ENCODE measurements around the gene SLC38A11.
A peak's percentile ranks its signal among the peaks of the same experiment; 100 is the strongest.
"Not testable (repeated sequence)": the region's sequence is repeated elsewhere in the genome, so short reads cannot be mapped to it uniquely, and the experiment has no call there.

The SLC38A11 gene, protein sequence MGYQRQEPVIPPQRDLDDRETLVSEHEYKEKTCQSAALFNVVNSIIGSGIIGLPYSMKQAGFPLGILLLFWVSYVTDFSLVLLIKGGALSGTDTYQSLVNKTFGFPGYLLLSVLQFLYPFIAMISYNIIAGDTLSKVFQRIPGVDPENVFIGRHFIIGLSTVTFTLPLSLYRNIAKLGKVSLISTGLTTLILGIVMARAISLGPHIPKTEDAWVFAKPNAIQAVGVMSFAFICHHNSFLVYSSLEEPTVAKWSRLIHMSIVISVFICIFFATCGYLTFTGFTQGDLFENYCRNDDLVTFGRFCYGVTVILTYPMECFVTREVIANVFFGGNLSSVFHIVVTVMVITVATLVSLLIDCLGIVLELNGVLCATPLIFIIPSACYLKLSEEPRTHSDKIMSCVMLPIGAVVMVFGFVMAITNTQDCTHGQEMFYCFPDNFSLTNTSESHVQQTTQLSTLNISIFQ

GRCh38 chr2:164954954-164955701 is at the start of gene SLC38A11:
Gene SLC38A11, minus strand, starts transcription at chr2:164955525. Its CDS starts 278 bp downstream, at chr2:164955247.
- Histone ChIP-seq H3K9ac (ENCODE audit: low read depth in 1 of 2, low read length in 2 of 2) (peak within 1 kb of the TSS in 1 of 2 donors; percentile 6), H3K36me3 (ENCODE audit: control insufficient read depth in 2 of 2, insufficient read depth in 2 of 2, low read length in 2 of 2) (no peaks in the 10 kb centered on the region), H3K4me3 (ENCODE audit: low read length in 2 of 2) (peak within 1 kb of the TSS; percentile 51 to 62), H3K4me1 (ENCODE audit: control insufficient read depth in 2 of 2, insufficient read depth in 2 of 2, low read length in 2 of 2) (peaks cover 0 to 3% of the 10 kb centered on the region in 2 donors), H3K27me3 (ENCODE audit: control insufficient read depth in 2 of 2, insufficient read depth in 2 of 2, low read length in 2 of 2) (peaks cover 0 to 3% of the 10 kb centered on the region in 2 donors), H3K9me3 (ENCODE audit: control insufficient read depth in 2 of 2, low read length in 2 of 2) (no peaks in the 10 kb centered on the region), H3K27ac (ENCODE audit: low read depth in 2 of 2, low read length in 2 of 2) (no peak within 1 kb of the TSS)

- Histone ChIP-seq H3K9ac (ENCODE audit: low read depth in 1 of 2, low read length in 2 of 2) (no peak overlapping the region), H3K27ac (ENCODE audit: low read depth in 2 of 2, low read length in 2 of 2) (no peak overlapping the region), H3K36me3 (ENCODE audit: control insufficient read depth in 2 of 2, insufficient read depth in 2 of 2, low read length in 2 of 2) (no peaks in the 10 kb centered on the region), H3K4me3 (ENCODE audit: low read length in 2 of 2) (no peak overlapping the region), H3K27me3 (ENCODE audit: control insufficient read depth in 2 of 2, insufficient read depth in 2 of 2, low read length in 2 of 2) (no peaks in the 10 kb centered on the region), H3K4me1 (ENCODE audit: control insufficient read depth in 2 of 2, insufficient read depth in 2 of 2, low read length in 2 of 2) (no peaks in the 10 kb centered on the region), H3K9me3 (ENCODE audit: control insufficient read depth in 2 of 2, low read length in 2 of 2) (no peaks in the 10 kb centered on the region)
Observed at GRCh38 chr2:165003443-165004130, 48.3 kb upstream of the SLC38A11 start.

GRCh38 chr2:165002638-165003037 is 47.3 kb upstream of the SLC38A11 start:
- H3K9me3 ChIP-seq (ENCODE audit: control insufficient read depth in 2 of 2, low read length in 2 of 2), result no peaks in the 10 kb centered on the region
- no peak overlapping the region for H3K9ac ChIP-seq (ENCODE audit: low read depth in 1 of 2, low read length in 2 of 2)
- no peaks in the 10 kb centered on the region for H3K4me1 ChIP-seq (ENCODE audit: control insufficient read depth in 2 of 2, insufficient read depth in 2 of 2, low read length in 2 of 2)
- no peak overlapping the region for H3K27ac ChIP-seq (ENCODE audit: low read depth in 2 of 2, low read length in 2 of 2)
- no peaks in the 10 kb centered on the region for H3K36me3 ChIP-seq (ENCODE audit: control insufficient read depth in 2 of 2, insufficient read depth in 2 of 2, low read length in 2 of 2)
- no peak overlapping the region for H3K4me3 ChIP-seq (ENCODE audit: low read length in 2 of 2)
- no peaks in the 10 kb centered on the region for H3K27me3 ChIP-seq (ENCODE audit: control insufficient read depth in 2 of 2, insufficient read depth in 2 of 2, low read length in 2 of 2)

DNA sequence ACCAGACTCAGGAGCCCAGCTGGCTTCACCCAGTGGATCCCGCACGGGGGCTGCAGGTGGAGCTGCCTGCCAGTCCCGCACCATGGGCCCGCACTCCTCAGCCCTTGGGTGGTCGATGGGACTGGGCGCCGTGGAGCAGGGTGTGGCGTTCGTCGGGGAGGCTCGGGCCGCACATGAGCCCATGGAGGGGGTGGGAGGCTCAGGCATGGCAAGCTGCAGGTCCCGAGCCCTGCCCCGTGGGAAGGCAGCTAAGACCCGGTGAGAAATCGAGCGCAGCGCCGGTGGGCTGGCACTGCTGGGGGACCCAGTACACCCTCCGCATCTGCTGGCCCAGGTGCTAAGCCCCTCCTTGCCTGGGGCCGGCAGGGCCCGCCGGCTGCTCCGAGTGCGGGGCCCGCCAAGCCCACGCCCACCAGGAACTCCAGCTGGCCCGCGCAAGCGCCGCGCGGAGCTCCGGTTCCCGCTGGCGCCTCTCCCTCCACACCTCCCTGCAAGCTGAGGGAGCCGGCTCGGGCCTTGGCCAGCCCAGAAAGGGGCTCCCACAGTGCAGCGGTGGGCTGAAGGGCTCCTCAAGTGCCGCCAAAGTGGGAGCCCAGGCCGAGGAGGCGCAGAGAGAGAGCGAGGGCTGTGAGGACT is 39.5 kb upstream of the SLC38A11 start:
- H3K4me1 ChIP-seq (ENCODE audit: control insufficient read depth in 2 of 2, insufficient read depth in 2 of 2, low read length in 2 of 2); H3K27me3 ChIP-seq (ENCODE audit: control insufficient read depth in 2 of 2, insufficient read depth in 2 of 2, low read length in 2 of 2); H3K27ac ChIP-seq (ENCODE audit: low read depth in 2 of 2, low read length in 2 of 2); H3K4me3 ChIP-seq (ENCODE audit: low read length in 2 of 2); H3K9me3 ChIP-seq (ENCODE audit: control insufficient read depth in 2 of 2, low read length in 2 of 2); H3K9ac ChIP-seq (ENCODE audit: low read depth in 1 of 2, low read length in 2 of 2); H3K36me3 ChIP-seq (ENCODE audit: control insufficient read depth in 2 of 2, insufficient read depth in 2 of 2, low read length in 2 of 2): not testable (repeated sequence)

- Histone ChIP-seq H3K27ac (ENCODE audit: low read depth in 2 of 2, low read length in 2 of 2) (no peak overlapping the region), H3K4me3 (ENCODE audit: low read length in 2 of 2) (no peak overlapping the region), H3K27me3 (ENCODE audit: control insufficient read depth in 2 of 2, insufficient read depth in 2 of 2, low read length in 2 of 2) (no peaks in the 10 kb centered on the region)
Observed at GRCh38 chr2:164993287-164994016, 38.1 kb upstream of the SLC38A11 start.

DNA sequence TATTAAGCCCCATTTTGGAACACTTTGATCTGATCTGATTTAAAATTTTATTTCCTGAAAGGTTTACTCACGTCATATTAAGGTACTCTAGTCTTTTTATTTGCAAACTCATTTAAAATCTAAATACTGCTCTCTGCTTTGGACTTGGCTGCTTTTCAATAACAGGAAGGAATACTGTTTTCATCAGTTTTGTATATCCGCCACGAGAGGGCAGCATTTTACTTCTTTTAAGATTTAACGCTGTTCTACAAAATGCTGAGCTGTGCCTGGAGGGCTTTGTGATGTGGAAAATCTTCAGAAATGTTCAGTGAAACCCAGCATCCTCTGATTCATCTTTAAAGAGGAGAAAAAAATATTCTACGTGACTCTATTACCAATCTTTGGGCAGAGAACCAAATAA is 37.5 kb upstream of the SLC38A11 start:
- H3K4me3 ChIP-seq (ENCODE audit: low read length in 2 of 2), result no peak overlapping the region
- no peak overlapping the region for H3K9ac ChIP-seq (ENCODE audit: low read depth in 1 of 2, low read length in 2 of 2)
- no peaks in the 10 kb centered on the region for H3K36me3 ChIP-seq (ENCODE audit: control insufficient read depth in 2 of 2, insufficient read depth in 2 of 2, low read length in 2 of 2)
- H3K27ac ChIP-seq (ENCODE audit: low read depth in 2 of 2, low read length in 2 of 2), result no peak overlapping the region
- H3K4me1 ChIP-seq (ENCODE audit: control insufficient read depth in 2 of 2, insufficient read depth in 2 of 2, low read length in 2 of 2), result no peaks in the 10 kb centered on the region
- H3K9me3 ChIP-seq (ENCODE audit: control insufficient read depth in 2 of 2, low read length in 2 of 2), result no peaks in the 10 kb centered on the region
- no peaks in the 10 kb centered on the region for H3K27me3 ChIP-seq (ENCODE audit: control insufficient read depth in 2 of 2, insufficient read depth in 2 of 2, low read length in 2 of 2)

More at GRCh38 chr2:164993287-164994016, 38.1 kb upstream of the SLC38A11 start:
- H3K9ac ChIP-seq (ENCODE audit: low read depth in 1 of 2, low read length in 2 of 2), result no peak overlapping the region
- H3K4me1 ChIP-seq (ENCODE audit: control insufficient read depth in 2 of 2, insufficient read depth in 2 of 2, low read length in 2 of 2), result no peaks in the 10 kb centered on the region
- H3K9me3 ChIP-seq (ENCODE audit: control insufficient read depth in 2 of 2, low read length in 2 of 2), result no peaks in the 10 kb centered on the region
- H3K36me3 ChIP-seq (ENCODE audit: control insufficient read depth in 2 of 2, insufficient read depth in 2 of 2, low read length in 2 of 2), result no peaks in the 10 kb centered on the region

GRCh38 chr2:164992093-164992454 is 36.7 kb upstream of the SLC38A11 start:
- H3K27me3 ChIP-seq (ENCODE audit: control insufficient read depth in 2 of 2, insufficient read depth in 2 of 2, low read length in 2 of 2); H3K9ac ChIP-seq (ENCODE audit: low read depth in 1 of 2, low read length in 2 of 2); H3K4me1 ChIP-seq (ENCODE audit: control insufficient read depth in 2 of 2, insufficient read depth in 2 of 2, low read length in 2 of 2); H3K4me3 ChIP-seq (ENCODE audit: low read length in 2 of 2); H3K9me3 ChIP-seq (ENCODE audit: control insufficient read depth in 2 of 2, low read length in 2 of 2); H3K36me3 ChIP-seq (ENCODE audit: control insufficient read depth in 2 of 2, insufficient read depth in 2 of 2, low read length in 2 of 2); H3K27ac ChIP-seq (ENCODE audit: low read depth in 2 of 2, low read length in 2 of 2): not testable (repeated sequence)

DNA sequence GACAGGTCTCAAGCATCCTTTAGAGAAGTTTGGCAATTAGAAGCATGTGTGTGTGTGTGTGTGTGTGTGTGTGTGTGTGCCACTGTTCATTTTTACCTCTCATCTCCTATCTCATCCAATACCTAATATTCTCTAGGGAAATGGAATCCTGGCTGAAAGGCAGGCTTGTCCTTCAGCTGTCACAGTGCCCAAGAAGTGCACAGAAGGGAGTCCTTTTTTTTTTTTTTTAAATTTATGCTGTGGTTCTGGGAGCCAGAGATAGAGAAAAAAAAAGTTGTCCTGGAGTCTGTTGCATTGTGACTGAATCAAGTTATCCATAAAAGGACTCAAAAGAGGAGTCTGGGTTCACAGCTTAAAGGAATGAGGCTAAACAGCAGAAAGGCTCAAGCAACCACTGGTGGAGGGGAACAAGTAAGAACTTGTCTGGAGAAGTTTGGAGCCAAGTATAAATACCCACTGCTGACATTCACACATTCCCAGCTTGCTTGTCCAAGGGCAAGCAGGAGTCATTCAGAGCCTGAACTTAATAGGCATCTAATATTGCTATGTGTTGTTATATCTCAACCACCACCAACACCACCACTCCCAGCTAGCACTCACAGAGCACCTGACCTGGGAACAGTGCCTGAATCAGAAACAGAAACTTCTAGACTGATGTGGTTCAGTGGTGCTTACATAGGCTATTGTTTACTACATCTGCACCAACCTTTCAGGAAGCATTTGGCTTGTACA is 36.2 kb upstream of the SLC38A11 start:
- not testable (repeated sequence) for H3K27ac ChIP-seq (ENCODE audit: low read depth in 2 of 2, low read length in 2 of 2); H3K4me1 ChIP-seq (ENCODE audit: control insufficient read depth in 2 of 2, insufficient read depth in 2 of 2, low read length in 2 of 2); H3K4me3 ChIP-seq (ENCODE audit: low read length in 2 of 2); H3K9ac ChIP-seq (ENCODE audit: low read depth in 1 of 2, low read length in 2 of 2); H3K27me3 ChIP-seq (ENCODE audit: control insufficient read depth in 2 of 2, insufficient read depth in 2 of 2, low read length in 2 of 2); H3K36me3 ChIP-seq (ENCODE audit: control insufficient read depth in 2 of 2, insufficient read depth in 2 of 2, low read length in 2 of 2); H3K9me3 ChIP-seq (ENCODE audit: control insufficient read depth in 2 of 2, low read length in 2 of 2)

DNA sequence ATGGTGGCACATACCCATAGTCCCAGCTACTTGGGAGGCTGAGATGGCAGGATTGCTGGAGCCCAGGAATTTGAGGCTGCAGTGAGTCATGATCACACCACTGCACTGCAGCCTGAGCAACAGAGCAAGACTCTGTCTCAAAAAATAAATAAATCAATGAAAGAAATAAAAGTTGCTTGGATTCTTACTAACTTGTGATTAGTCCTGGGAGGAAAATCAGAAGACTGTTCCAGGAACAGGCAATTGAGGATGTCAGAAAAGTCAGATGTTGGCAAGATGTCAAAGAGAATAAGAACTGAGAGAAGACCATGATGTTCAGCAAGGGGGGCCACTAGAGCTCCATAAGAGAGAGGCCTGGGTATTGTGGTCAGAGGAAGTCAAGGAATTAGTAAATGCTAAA is 35.6 kb upstream of the SLC38A11 start:
- H3K27ac ChIP-seq (ENCODE audit: low read depth in 2 of 2, low read length in 2 of 2); H3K4me1 ChIP-seq (ENCODE audit: control insufficient read depth in 2 of 2, insufficient read depth in 2 of 2, low read length in 2 of 2); H3K4me3 ChIP-seq (ENCODE audit: low read length in 2 of 2); H3K36me3 ChIP-seq (ENCODE audit: control insufficient read depth in 2 of 2, insufficient read depth in 2 of 2, low read length in 2 of 2); H3K9me3 ChIP-seq (ENCODE audit: control insufficient read depth in 2 of 2, low read length in 2 of 2); H3K9ac ChIP-seq (ENCODE audit: low read depth in 1 of 2, low read length in 2 of 2); H3K27me3 ChIP-seq (ENCODE audit: control insufficient read depth in 2 of 2, insufficient read depth in 2 of 2, low read length in 2 of 2): not testable (repeated sequence)

Measured in mucosa of rectum (tissue), 2 donors.